Measurements from ENCODE around the gene AGPAT3.

The AGPAT3 gene

DNA sequence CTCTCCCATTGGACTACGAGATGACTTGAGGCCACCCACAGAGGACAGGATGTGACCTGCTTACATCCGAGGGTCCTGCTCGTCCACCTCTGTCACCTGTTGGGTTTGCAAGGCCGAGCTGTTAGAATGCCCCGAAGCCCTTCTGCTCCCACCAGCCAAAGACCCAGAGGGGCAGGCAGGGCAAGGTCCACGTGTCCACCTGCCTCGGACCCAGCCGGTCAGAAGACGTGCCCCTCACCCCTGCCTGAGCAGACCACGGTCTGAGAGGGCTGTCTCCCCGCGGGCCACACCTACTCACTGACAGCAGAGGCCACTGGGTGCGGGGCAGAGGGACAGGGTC is 116.8 kb downstream of the AGPAT3 start:
- DNase-seq = no peak

DNA sequence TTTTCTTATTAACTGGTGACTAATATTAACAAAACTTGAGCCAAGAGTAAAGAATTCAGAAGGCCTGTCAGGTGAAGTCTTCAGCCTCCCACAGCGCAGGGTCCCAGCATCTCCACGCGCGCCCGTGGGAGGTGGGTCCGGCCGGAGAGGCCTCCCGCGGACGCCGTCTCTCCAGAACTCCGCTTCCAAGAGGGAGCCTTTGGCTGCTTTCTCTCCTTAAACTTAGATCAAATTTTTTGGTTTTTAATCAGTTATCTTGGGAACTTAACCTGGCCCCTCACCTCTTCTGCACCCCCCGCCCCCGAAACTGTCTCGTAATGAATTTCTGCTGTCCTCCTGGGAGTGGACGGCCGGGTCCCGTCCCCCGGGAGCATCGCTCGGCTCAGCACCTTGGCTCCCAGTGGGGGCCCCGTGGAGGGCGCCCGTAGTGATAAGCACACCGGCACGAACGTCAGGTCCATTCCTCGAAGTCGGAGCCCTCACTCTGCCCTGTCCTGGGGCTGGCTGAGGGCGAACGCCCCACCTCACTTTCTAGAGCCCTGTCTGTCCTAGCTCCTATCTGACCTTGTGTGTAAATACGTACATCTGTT is 117.6 kb downstream of the AGPAT3 start:
- no peak for DNase-seq

DNA sequence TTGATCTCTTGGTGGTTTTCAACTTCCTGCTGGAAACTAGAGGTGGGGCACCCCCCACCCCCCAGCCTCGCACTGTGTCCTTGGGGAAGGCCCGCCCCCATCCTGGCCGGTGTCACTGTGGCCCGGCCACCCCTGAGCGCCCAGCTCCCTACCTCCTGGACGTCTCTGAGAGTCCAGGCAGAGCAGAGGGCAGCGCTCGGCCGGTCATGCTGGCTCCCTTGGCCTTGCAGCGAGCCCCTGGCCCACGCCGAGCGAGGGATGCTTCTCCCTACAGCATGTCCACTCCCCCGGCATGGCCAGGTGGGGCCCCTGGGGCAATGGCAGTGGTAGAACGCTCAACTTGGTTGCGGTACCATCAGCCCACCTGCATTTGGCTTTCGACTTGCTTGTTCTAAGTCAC is 118.4 kb downstream of the AGPAT3 start:
- DNase-seq = no peak

DNA sequence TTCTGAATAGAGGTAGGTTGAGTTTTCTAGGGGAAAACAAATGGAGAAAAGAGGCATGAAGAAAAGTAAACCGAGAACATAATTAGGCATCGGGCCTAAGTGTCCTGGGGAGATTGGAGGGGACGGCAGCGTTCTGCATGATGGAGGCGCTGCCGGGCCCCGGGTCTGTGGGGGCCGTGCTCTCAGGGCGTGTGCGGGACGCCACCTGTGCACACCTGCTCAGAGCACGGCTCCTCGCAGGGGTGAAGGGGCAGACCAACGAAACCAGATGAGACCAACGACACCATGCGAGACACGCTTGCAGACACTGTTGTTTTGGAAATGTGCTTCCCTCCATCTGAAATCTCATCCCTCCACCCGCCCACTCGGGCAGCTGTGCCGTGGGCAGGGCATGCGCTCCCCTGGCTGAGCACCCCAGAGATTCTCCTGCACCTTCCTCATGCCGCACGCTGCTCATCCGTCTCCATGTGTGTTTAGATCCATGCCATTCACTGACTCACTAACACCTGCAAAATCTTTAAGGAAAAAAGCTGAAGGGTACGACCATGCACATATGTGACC is 118.9 kb downstream of the AGPAT3 start:
- no peak for DNase-seq

DNA sequence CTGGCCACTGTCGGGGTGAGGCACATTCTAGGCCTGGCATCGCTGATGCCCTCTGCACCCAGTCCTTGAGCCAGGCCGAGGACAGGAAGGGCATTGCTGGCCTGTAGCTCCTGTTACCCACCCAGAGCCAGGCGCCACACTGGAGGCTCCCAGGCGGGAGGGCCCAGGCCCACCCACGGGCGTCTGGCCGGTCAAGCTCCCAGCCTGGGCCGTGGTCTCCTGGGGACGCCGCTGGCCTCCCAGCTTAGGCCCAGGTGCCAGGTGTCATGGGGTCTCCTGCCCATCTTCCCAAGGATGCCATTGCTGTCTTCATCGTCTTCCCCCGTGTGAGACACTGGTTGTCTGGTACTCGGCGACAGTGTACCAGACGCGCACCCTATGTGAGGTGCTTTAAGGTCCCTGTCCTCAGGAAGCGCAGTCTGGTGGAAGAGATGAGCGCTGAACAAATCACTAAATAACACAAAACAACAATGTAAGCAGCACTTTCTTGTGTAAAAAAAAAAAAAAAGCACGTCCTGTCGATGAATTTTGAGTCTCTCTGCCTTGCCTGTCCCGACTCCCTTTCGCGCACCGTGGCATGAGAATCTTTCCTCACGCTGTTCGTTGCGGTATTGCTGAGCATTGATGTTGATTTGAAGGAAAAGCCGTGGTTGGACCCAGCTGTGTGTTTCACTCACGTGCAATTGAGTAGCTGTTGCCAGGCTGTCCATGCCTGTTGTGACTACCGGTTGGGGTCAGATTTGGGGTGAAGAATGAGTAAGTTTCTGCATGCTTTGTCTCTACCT is 120.1 kb downstream of the AGPAT3 start:
- no peak for DNase-seq

DNA sequence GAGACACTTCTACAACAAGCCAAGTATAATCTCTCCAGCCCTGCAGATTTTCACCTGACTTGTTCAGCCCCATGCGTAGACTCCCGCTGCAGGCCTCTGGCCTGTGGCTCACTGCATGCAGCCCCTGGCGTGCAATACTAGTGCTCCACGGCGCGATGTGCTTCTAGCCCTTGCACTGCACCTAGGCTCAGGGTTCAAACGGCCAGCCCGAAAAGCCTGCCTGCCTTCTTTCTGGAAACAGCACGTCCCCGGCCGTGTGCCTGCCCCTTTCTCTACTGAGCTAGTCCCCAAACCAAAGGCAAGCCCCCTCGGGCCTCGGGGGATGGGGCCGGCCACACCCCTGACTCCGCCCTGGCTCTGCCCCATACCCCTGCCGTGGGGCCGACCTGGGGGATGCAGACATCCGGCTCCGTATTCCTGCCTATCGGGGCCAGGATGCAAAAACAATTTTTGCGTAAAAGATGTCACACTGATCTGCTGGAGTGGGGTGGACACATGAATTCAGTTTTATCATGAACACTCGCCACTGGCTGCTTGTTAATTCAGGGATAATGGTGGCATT is 120.7 kb downstream of the AGPAT3 start:
- no peak for DNase-seq

DNA sequence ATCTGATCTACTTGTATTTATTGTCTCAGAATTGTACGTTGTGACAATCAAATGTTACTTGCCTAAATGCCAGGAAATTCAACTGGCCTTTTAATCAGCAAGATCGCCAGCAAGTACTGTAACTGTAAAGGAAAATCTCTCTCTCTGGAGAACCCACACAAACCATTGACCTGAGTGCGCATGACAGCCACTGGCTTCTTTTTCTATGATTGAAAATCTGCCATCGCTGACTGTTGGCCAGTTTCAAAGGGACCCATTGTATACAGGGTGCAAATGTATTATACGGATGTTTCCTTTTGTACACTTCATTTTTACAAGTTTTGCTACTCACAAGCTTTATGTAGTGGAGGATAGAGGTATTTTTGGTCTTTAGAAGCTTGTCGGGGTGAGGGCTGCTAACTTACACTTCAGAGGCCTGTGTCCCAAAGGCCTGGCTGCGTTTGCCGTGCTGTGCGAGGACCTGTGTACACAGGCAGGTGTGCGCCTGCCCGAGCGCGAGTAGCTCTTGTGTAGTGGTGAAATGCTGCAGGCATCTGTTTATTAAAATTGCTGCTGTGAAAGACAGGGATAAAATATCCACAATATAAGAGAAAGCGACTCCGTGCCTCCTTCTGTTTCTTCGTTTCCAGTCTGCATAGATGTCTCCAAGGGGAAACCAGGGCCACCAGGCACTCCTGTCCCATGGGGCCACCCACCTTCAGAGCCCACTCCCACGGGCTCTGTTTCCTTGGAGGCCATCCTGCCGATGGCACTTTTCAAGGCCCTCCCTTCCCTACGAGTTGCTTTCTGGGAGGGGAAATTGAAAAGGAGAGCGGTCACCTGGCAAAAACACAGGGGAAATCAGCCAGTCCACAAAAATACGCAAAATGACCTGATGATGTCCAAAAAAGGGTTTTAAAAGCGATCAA is 121.8 kb downstream of the AGPAT3 start:
- DNase-seq = no peak

DNA sequence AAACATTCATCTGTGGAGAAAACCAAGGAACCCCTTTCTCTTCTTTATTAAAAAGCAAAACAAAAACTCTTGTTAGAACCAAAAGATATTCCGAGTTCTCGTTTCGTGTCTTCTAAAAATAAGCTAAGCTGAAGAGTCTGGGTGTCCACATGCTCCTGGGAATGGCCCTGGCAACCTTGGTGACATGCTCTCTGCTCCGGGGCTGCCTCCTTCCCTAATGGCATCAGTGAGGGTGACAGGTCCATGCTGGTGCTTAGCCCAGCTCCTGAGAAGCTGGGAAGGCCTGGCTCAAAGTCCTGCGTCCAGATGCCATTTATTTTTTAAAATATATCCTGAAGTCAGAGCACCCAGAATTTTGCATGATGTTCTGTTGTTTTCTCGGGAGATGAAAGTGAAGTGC is 122.5 kb downstream of the AGPAT3 start:
- no peak for DNase-seq

DNA sequence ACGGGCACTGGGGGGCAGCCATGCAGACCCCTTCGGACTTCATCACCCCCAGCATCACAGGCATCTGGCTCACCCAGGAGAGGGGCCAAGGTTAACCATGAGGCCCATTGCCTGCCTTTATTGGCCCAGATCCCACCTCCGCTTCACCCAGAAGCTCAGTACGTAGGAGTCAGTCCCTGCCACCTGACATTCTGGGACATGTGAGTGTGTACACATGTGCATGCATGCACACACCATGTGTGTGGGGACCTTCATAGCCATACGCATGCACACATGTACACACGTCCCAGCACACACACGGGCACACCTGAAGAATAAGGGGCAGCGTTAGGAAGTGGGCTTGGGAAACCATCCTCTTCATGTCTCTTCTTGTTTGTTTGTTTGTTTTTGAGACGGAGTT is 123.0 kb downstream of the AGPAT3 start:
- DNase-seq = no peak

DNA sequence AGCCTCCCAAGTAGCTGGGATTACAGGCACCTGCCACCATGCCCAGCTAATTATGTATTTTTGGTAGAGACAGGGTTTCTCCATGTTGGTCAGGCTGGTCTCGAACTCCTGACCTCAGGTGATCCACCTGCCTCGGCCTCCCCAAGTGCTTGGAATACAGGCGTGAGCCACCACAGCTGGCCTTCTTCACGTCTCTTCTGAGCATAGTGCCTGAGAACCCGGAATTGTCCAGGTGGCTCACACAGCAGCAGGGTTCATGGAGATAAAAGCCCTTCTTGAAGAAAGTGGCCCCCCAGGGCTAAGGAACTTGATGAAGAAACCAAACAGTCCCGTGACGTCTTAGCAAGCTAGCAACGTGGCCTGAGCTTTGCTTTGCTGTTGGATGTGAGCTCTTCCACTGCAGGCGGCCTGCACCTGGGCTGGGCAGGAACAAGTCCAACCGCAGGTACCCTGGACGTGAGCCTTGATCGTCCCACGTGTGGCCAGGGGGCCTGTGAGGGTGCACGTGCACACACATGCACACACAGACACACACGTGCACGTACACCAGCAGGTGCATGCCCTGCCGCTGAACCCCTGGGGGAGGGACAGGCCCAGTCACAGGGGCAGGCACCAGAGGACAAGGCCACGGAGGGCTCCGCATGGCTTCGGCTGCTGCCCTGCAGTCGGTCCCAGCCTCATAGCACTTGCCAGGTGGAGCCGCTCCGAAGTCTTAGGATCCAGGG is 123.6 kb downstream of the AGPAT3 start:
- no peak for DNase-seq

DNA sequence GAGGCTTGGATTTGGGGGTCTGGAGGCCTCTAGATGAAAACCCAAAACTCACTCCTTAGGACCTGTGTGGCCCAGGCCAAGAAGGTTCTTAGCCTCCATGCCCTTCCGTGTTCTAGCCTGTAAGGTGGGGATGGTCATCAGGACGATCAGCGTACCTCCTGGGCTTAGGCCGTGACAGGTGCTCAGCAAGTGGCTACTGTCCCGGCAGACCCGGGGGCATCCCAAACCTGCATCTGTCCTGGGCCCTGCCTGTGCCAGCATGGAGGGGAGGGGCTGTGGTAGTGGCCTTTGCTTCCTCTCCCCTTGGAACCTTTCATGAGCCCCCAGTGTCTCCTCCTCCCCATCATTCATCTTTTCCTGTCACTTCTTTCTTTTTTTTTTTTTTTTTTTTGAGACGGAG is 124.4 kb downstream of the AGPAT3 start:
- no peak for DNase-seq

DNA sequence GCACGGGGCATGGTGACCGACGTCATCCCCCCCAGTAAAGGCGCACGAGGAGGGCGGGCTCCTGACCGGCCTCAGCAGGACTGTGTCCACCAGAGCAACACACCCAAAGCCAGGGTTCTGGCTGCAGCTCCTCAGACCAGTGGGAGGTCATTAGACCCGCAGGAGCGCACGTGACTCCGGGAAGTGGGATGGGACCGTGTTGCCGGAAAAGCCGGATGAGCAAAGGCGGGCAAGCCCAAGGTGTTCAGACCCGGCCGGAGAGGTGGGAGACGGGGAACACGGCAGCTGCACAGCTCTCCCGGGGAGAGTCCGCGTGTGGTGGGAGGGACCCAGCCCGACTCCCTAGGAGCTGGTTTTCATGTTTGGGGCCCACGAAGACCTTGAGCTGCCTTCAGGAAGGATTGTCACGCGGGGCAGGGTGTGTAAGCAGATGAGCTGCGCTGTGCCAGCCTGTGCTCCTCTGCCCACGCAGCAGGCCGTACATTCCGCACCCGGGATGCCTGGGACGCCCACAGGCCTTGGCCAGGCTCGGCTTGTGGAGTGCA is 126.5 kb downstream of the AGPAT3 start:
- DNase-seq = no peak

DNA sequence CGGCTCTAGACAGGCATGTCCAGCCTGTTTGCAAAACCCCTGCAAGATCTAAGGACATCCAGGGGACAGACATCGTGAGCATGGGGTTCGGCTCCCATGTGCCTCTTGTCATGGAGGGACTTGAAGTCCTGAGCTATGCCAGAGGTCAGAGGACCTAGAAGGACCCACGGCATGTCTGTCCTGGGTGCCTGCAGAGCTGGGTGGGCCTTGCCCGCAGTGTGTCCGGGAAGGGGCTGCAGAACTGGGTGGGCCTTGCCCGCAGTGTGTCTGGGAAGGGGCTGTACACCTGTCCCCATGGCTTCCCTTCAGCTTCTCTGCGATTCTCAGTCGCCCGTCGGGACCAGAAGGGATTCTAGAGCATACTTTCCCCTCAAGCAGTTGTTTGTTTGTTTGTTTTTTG is 127.1 kb downstream of the AGPAT3 start:
- DNase-seq = no peak

DNA sequence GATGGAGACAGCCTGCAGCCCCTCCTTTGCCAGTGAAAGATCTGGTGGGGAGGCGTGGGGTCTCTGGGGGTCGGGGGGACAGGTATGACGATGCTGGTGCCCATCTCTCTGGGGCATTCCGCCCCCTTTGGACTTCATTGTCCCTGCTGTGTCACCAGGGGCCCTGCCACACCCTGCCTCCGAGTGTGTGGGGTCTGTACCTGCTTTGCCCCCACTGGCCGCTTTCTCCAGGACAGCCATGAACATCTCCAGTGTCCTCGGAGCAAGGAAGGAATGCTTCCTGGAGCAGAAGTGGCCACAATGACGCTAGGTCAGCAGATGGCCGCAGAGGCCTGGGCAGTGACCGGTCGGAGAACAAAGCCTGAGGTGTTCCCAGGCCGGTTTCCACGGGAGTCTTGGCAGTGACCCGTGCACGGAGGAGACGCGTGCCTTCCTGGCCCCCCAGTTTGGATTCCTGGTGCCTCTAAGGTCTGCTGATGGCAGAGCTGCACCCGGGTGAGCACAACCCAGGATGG is 128.5 kb downstream of the AGPAT3 start:
- no peak for DNase-seq

DNA sequence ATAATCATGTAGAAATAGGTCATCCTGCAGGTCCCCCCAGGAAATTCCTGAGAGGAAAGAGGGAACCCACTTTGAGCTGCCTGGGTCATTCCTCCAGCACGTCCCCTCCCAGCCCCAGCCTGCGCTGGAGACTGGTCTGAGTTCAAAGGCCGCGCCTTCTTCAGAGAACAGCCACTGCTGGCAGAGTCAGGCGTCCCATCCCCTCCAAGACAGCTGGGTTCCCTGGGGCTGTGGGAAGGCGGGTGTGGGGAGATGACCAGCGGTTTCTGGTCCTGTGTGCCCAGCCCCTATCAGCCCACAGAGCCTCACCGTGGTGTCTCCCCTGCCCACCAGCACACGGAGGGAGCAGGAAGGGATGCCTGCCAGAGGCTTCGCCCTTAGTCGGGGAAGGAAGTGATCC is 129.1 kb downstream of the AGPAT3 start:
- no peak for DNase-seq

DNA sequence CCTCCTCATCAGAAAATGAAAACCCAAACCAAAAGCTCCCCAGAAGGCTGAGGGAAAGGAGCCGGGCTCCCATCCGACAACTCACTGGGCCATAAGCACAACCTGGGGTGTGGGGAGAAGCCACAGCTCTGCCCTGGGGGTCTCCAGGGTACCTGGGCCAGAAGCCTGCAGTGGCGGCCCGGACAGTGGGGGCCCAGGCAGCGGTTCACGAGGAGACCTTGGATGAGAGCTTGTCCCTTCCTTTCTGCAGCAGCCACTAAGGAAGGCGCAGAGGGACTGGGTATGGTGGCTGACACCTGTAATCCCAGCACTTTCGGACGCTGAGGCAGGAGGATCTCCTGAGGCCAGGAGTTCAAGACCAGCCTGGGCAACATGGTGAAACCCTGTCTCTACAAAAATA is 129.6 kb downstream of the AGPAT3 start:
- DNase-seq = no peak

DNA sequence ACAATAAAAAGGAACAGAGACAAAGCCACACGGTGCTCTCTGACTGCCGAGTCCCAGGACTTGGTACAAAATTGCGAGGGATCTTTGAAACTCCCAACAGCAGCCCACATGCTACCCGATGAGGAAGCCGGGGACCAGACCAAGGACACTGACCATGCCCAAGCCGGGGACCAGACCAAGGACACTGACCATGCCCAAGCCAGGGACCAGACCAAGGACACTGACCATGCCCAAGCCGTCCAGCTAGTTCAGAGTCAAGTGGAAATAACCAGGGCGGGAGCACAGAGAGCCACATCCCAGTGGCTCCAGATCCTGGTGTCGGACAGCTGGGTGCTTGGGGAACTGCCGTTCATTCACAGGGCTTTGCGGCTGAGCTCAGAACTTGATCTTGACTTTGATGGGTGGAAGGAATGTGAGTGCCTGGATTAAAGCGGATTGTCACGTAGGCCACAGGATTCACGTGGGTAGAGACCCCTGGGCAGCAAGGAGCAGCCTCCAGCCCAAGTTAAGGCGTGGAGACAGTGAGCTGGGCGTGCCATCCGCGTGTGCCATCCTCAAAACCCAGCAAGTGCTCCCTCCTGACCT is 130.6 kb downstream of the AGPAT3 start:
- DNase-seq = no peak

DNA sequence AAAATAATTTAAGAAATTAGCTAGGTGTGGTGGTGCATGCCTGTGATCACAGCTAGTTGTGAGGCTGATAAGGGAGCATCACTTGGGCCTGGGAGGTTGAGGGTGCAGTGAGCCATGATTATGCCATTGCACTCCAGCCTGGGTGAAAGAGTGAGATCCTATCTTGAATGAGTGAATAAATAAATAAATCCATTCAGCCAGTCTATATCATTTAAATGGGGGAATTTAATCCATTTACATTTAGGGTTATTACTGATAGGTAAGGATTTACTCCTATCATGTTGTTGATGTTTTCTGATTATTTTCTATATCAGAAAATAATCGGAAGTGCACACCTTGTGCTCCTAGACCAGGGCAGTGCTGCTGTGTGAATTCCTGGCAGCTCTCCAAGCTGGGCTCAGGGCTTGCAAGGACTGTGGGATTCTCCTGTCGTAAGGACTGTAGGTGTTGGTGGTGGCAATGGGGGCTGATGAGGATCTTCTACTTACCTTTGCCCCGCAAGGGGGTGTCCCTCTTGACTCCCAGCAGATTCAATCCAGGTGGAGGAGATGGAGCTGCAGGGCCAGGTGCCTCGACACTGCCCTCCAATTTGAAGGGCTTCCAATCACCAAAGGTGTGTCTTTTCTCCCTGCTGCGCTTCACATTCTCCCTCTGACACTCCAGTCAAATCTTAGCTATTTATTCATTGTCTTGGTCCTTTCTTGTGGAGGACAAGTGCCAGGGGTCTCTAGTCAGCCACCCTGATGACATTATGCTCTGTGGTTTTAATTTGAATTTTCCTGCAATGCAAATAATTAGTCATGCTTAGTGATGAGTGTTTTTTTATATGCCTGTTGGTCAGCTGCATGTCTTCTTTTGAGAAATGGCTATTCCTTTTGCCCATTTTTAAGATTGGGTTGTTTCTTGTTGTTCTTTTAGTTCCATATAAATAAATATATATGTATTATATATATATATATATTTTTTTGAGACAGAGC is 133.0 kb downstream of the AGPAT3 start:
- DNase-seq = no peak

DNA sequence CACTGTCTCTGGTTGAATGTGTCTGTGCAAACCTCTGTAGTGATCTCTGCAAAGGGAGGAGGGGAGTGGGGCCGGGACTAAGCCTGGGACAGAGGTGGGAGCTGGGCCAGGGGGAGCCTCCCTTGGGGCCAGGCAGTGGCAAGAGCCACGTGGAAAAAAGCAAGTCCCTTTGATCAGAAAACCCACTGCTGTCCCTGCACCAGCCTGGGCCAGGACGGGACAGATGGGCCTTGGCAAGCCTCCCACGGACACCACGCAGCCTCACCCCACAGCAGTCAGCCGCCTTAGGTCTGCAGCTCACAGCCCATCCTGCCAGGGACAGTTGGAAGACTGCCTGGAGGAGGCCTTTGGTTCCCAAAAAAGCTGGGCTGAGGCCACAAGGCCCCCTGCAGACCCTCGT is 135.3 kb downstream of the AGPAT3 start:
- DNase-seq = no peak

DNA sequence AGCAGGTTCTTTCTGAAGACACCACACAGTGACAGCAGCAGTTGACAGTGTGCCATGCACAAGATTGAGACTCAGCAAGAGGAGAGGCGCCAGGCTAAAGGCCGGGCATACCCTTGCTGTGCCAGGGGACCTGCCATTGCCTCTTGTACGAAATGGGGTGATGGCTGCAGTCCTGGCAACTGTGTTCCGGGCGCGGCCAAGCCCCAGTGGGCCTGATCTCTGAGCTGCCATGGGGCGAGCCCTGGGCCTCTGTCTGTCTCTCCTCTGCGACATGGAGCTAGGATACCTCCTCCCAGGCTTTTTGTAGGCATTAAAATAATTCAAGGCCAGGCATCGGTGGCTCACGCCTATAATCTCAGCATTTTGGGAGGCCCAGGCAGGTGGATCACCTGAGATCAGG is 137.5 kb downstream of the AGPAT3 start:
- DNase-seq = no peak

Measured in cortex of kidney (tissue), 1 donor.